Measurements from ENCODE around the gene UBE2B. TPM values are rescaled to one million over a fixed set of nuclear protein-coding genes. Genes with fewer than 3 reads are reported as not detected.
A peak's percentile ranks its signal among the peaks of the same experiment; 100 is the strongest.

Gene UBE2B
- polyA plus RNA-seq, 1 donor = 168 TPM

- no peak for DNase-seq (ENCODE audit: low read depth)
Observed at GRCh38 chr5:134437340-134437846, 66.0 kb downstream of the UBE2B start.

DNA sequence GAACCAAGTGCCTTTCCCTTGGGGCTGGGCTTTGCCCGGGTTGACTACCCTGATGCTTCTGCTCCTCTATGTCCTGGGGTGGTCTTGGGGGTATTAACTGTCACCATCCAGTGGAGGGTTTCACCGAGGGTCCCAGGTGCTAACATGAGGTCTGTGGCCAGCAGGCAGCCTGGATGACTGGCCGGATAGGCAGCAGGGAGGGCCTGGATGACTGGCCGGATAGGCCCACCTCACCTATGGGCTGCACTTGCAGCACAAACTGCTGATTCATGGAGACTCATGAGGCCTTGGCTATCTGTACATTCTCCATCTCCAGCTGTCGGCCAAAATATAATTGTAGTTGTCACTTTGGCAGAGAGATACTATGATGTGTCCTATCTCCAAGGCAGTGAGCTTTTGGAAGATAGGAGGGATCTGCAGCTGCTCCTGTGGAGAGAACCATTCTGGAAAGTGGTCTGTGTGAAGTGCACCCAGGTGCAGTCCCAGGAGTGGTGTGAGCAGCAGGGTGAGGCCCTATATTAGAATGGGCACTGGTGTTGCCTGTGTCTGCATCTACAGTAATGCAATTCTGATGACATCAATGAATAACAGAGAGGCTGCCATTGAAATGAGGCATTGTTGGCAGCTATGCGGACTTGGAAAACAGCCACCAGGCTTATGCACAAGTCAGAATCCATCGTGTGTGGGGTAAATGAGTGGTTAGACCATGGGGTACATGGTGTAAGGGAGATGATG, 66.6 kb downstream of the UBE2B start:
- no peak for DNase-seq (ENCODE audit: low read depth)

DNA sequence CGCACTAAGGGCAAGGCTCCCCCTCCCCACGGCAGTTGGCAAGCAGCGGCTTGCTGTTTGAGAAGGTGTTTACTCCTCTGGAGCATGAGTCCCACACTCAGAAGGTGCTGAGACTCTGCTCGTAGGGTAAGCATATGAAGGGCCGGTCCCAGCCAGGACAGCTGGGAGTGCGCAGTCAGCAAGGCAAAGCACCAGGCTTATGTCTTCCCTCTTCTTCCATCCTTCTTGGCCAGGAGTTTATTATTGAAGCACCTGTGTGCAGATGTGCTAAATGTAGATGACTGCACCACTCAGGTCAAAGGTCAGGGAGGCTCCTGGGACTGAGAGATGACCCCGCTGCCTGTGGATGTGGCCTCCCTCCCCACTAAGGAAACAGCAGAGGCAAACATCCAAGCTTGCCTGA, 67.4 kb downstream of the UBE2B start:
- DNase-seq (ENCODE audit: low read depth) = no peak

GRCh38 chr5:134439210-134439654, 67.9 kb downstream of the UBE2B start:
- DNase-seq (ENCODE audit: low read depth) = peak; percentile 59

DNA sequence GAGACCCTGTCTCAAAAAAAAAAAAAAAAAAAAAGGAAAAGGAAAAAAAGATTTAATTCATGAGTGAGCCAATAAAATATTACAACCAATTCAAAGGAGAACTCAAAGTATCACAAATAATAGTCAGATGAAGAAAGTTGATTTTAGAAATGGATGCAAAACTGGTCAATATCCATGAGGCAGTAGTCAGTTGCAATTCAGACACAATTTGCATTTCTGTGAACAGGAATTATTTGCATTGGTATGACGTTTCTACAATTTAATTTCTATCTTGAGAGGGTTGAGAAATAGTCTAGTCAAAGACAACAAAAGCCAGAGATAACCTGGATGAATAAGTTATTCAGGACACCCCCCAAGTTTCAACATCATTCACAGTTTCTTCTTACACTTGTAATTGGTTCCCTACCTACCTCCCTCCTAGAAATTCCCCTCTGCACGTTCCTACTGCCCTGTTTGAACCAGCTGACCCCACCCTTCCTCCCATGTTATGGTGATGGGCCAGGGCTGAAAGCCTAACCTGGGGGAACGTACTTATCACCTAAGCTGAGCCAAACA, 68.9 kb downstream of the UBE2B start:
- DNase-seq (ENCODE audit: low read depth) = no peak

Other genes starting within 250 kb of the UBE2B start
- gene SKP1, start 194.6 kb upstream of the UBE2B start, polyA plus RNA-seq (ENCODE audit: insufficient read length) = 360 TPM
- 124 TPM for gene PPP2CA, start 145.5 kb upstream of the UBE2B start, polyA plus RNA-seq (ENCODE audit: insufficient read length)
- 4.0 TPM for gene CDKL3, start 4.4 kb upstream of the UBE2B start, polyA plus RNA-seq (ENCODE audit: insufficient read length)
- gene CDKN2AIPNL, start 40.3 kb downstream of the UBE2B start, polyA plus RNA-seq (ENCODE audit: insufficient read length) = 24.6 TPM
- gene JADE2, start 154.1 kb downstream of the UBE2B start, polyA plus RNA-seq (ENCODE audit: insufficient read length) = 0.94 TPM